ENCODE results near the gene CDH13.

Gene CDH13

DNA sequence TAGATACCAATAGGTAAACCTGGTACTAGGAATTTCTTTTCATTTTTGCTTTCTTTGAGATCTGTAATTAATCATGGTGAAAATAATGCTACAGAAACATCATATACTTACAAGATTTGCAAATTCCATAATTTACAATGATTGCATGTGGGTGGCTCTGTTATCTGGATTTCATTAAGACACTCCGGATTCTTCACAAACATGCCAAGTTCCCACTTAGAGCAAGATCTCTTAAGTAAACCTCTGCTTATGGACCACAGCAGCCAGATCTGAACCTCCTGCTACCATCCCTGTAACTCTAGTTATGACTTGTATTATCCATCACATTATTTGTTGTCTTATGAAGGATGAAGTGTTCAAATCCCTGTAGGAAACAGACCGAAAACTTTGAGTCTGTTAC, 424.7 kb downstream of the CDH13 start:
- in situ Hi-C loops (cut with HindIII; ENCODE audit: low sequenced_read_pairs): no loop called here
- TF ChIP-seq, protein P1, sequence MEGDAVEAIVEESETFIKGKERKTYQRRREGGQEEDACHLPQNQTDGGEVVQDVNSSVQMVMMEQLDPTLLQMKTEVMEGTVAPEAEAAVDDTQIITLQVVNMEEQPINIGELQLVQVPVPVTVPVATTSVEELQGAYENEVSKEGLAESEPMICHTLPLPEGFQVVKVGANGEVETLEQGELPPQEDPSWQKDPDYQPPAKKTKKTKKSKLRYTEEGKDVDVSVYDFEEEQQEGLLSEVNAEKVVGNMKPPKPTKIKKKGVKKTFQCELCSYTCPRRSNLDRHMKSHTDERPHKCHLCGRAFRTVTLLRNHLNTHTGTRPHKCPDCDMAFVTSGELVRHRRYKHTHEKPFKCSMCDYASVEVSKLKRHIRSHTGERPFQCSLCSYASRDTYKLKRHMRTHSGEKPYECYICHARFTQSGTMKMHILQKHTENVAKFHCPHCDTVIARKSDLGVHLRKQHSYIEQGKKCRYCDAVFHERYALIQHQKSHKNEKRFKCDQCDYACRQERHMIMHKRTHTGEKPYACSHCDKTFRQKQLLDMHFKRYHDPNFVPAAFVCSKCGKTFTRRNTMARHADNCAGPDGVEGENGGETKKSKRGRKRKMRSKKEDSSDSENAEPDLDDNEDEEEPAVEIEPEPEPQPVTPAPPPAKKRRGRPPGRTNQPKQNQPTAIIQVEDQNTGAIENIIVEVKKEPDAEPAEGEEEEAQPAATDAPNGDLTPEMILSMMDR (IDR thresholded peaks at IDR 0.05; ENCODE audit: low read depth, low read length): no peak
- no peak for DNase-seq (ENCODE audit: low read depth, low spot score)
- H3K4me3 ChIP-seq (ENCODE audit: low read depth, low read length): no peak overlapping the region

DNA sequence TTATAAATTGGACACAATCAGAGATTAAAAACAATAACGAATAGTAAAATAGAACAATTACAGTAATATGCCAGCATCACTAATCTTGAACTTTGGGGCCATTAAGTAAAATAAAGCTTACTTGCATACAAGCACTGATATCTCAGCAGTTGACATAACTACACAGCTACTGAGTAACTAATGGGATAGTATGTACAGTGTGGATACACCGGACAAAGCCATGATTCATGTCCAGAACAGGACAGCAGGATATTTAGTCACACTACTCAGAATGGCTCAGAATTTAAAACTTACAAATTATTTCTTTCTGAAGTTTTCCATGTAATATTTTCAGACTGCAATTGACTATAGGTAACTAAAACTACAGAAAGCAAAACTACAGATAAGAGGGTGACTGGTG, 427.5 kb downstream of the CDH13 start:
- in situ Hi-C loops (cut with HindIII; ENCODE audit: low sequenced_read_pairs): no loop called here
- DNase-seq (ENCODE audit: low read depth, low spot score): no peak
- no peak overlapping the region for H3K4me3 ChIP-seq (ENCODE audit: low read depth, low read length)
- TF ChIP-seq, protein P1 (IDR thresholded peaks at IDR 0.05; ENCODE audit: low read depth, low read length): no peak

DNA sequence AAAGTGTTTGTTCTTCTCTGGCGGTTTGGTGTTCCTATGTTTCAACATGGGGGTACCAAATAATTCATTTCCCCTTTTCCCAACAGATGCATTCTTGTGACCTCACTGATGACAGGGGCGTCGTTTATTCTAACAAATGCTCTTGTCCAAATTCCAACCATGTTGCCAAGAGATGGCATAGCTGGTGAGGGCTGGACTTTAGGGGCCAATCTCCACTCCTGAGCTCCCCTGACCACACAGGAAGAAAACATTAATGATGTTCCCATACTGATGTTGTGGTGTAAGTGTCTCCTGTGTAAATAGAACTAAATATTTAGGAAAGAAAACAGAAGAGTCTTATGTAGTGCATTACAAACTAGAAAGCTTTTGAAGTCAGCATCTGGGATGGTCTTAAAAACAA, 431.6 kb downstream of the CDH13 start:
- no peak for DNase-seq (ENCODE audit: low read depth, low spot score)
- in situ Hi-C loops (cut with HindIII; ENCODE audit: low sequenced_read_pairs): no loop called here
- TF ChIP-seq, protein P1 (IDR thresholded peaks at IDR 0.05; ENCODE audit: low read depth, low read length): no peak
- no peak overlapping the region for H3K4me3 ChIP-seq (ENCODE audit: low read depth, low read length)

DNA sequence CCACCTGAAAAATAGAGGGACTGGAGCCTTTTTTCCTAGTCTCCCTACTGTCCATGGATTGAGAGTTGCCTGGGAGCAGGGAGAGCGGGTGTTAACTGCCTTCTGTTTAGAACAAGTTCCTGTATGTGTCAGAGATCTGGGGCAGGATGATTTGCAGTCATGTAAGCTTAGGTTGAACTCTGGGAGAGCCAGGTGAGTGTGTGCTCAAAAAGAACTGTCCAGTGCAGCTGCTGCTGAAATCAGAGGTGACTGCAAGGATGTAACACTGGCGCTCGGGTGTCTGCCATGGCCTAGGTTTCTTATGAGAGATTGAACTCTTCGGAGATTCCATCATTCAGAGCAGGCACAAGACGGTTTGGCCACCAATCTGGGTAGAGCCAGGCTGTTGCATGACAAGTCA, 432.5 kb downstream of the CDH13 start:
- DNase-seq (ENCODE audit: low read depth, low spot score): no peak
- in situ Hi-C loops (cut with HindIII; ENCODE audit: low sequenced_read_pairs): no loop called here
- TF ChIP-seq, protein P1 (IDR thresholded peaks at IDR 0.05; ENCODE audit: low read depth, low read length): no peak
- H3K4me3 ChIP-seq (ENCODE audit: low read depth, low read length): no peak overlapping the region

DNA sequence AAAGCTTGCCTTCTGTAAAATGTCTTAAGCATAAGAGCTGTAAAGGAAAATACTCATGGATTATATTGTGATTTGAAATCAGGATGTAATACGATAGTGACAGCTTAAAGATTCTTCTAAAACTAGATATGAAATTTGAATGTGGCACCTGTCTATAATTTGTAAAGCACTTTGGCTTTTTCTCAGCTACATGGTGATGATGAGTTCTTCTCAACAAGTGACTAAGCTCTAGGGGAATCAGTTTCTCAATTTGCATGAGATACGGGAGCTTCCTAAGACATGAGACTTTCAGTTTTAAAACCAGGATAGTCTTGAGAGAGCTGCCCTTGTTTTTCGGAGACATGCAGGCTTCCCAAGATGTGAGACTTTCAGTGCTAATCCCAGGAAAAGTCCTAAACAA, 439.2 kb downstream of the CDH13 start:
- in situ Hi-C loops (cut with HindIII; ENCODE audit: low sequenced_read_pairs): no loop called here
- DNase-seq (ENCODE audit: low read depth, low spot score): no peak
- TF ChIP-seq, protein P1 (IDR thresholded peaks at IDR 0.05; ENCODE audit: low read depth, low read length): no peak
- no peak overlapping the region for H3K4me3 ChIP-seq (ENCODE audit: low read depth, low read length)

DNA sequence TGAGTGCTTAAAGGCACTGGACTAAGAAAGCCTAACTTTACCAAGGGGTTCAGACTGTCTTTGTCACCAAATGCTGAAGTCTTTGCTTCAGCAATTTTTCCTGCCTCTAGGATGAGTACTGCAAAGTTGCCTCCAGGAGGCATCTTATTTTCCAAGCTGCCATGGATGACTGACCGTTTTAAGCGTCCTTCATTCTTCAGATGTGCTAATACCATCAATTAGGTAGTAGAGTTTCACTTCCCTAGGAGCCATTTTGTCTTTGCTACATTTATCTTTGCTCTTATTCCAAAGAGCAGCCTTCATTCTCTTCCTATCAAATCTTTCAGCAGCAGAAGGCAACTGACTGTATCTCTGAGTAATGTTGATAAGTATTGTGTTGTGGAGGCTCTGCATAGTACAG, 440.1 kb downstream of the CDH13 start:
- TF ChIP-seq, protein P1 (IDR thresholded peaks at IDR 0.05; ENCODE audit: low read depth, low read length): no peak
- in situ Hi-C loops (cut with HindIII; ENCODE audit: low sequenced_read_pairs): no loop called here

DNA sequence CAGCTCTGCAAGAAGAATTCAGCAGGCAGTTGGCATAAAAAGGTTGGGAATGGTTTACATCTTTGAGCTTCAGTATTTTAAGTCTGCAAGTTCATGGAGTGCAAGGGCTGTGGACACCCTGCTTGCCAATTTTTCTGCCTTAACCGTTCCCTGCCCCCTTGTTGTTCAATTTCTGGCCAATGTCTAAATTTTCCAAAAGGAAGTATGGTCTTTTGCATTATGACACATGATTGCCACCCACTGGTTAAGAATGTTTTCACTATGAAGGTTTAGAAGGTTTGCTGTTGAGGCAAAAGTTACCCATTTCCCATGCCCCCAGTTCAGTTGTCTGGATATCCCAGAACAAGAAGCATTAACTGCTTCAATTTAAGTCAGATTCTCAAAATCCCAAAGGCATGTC, 441.9 kb downstream of the CDH13 start:
- H3K4me3 ChIP-seq (ENCODE audit: low read depth, low read length): no peak overlapping the region
- TF ChIP-seq, protein P1 (IDR thresholded peaks at IDR 0.05; ENCODE audit: low read depth, low read length): peak; percentile 21
- DNase-seq (ENCODE audit: low read depth, low spot score): peak; percentile 54
- in situ Hi-C loops (cut with HindIII; ENCODE audit: low sequenced_read_pairs): no loop called here

More for the DNA sequence above, 440.1 kb downstream of the CDH13 start:
- no peak overlapping the region for H3K4me3 ChIP-seq (ENCODE audit: low read depth, low read length)
- DNase-seq (ENCODE audit: low read depth, low spot score): no peak

Measured in astrocyte of the spinal cord (primary cell).